ENCODE data around the gene WDR75.

Gene WDR75

DNA sequence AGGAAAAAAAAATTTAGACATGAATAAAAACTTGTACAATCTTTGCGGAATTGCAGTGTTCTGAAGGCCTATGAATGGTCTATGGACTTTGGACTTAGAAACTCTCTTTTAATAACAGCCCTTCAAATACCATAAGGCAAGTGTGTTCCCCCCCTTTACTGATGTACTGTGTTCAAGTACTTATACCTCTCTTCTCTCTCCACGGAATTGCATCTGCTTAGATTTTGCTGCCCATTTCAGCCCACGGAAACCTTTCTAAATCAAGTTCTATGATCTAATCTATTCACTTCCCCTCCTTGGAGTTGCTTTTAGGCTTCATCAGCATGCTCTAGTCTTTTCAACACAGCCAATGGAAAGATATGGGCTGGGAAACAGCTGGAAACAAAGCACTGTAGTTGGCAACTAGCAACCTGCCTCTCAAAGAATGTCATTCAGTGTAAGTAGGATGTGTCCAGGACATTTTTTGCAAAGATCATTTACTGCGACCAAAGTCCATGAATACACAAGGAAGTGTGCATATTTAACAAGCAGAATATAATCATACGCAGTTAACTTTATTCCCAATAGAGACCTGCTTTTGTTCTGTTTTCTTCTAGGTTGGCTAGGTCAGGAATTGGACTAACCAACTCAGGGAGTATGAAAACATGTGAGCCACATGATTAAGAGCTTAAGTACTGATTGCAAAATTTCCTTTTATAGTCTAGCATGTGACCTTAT is 81.3 kb downstream of the WDR75 start:
- TF ChIP-seq GATA3 (IDR thresholded peaks at IDR 0.05; ENCODE audit: low read depth, low read length), result no peak
- no peak for TF ChIP-seq GATA2 (IDR thresholded peaks at IDR 0.05; ENCODE audit: low read depth, low read length)

GRCh38 chr2:189524746-189525145 is 83.5 kb downstream of the WDR75 start:
- TF ChIP-seq GATA2 (IDR thresholded peaks at IDR 0.05; ENCODE audit: low read depth, low read length) (no peak), GATA3 (IDR thresholded peaks at IDR 0.05; ENCODE audit: low read depth, low read length) (no peak)
